ENCODE results near the gene AP2B1.

AP2B1 gene

GRCh38 chr17:35773129-35773528 lies 186.0 kb downstream of the AP2B1 start:
- no peak overlapping the region for H3K4me3 ChIP-seq (replicated peaks; ENCODE audit: low read depth, low read length)
- no peak for DNase-seq (ENCODE audit: low read depth)

GRCh38 chr17:35773679-35774425 lies 186.7 kb downstream of the AP2B1 start:
- H3K4me3 ChIP-seq (replicated peaks; ENCODE audit: low read depth, low read length) = no peak overlapping the region
- no peak for TF ChIP-seq CTCF (IDR thresholded peaks at IDR 0.05; ENCODE audit: low read length, missing control alignments)
- DNase-seq (ENCODE audit: low read depth) = no peak

More at GRCh38 chr17:35773129-35773528, 186.0 kb downstream of the AP2B1 start:
- no peak for TF ChIP-seq CTCF (IDR thresholded peaks at IDR 0.05; ENCODE audit: low read length, missing control alignments)

GRCh38 chr17:35774499-35774898 lies 187.4 kb downstream of the AP2B1 start:
- peak; percentile 44 for DNase-seq (ENCODE audit: low read depth)
- TF ChIP-seq CTCF (IDR thresholded peaks at IDR 0.05; ENCODE audit: low read length, missing control alignments) = no peak
- H3K4me3 ChIP-seq (replicated peaks; ENCODE audit: low read depth, low read length) = no peak overlapping the region

GRCh38 chr17:35775039-35775438 lies 187.9 kb downstream of the AP2B1 start:
- no peak overlapping the region for H3K4me3 ChIP-seq (replicated peaks; ENCODE audit: low read depth, low read length)
- no peak for TF ChIP-seq CTCF (IDR thresholded peaks at IDR 0.05; ENCODE audit: low read length, missing control alignments)
- DNase-seq (ENCODE audit: low read depth) = no peak

GRCh38 chr17:35775583-35775982 lies 188.5 kb downstream of the AP2B1 start:
- H3K4me3 ChIP-seq (replicated peaks; ENCODE audit: low read depth, low read length) = no peak overlapping the region
- TF ChIP-seq CTCF (IDR thresholded peaks at IDR 0.05; ENCODE audit: low read length, missing control alignments) = no peak
- no peak for DNase-seq (ENCODE audit: low read depth)
